ENCODE measurements around the gene RNASEH2B.

Gene RNASEH2B

GRCh38 chr13:50993371-50993770 lies 83.8 kb downstream of the RNASEH2B start:
- no peak overlapping the region for H3K4me3 ChIP-seq (ENCODE audit: low read depth, low read length)
- DNase-seq (ENCODE audit: low read depth), result no peak
- TF ChIP-seq CTCF (IDR thresholded peaks at IDR 0.05; ENCODE audit: insufficient read depth, low read depth, low read length, missing control alignments), result no peak

GRCh38 chr13:50993934-50994333 lies 84.3 kb downstream of the RNASEH2B start:
- no peak for DNase-seq (ENCODE audit: low read depth)
- no peak for TF ChIP-seq CTCF (IDR thresholded peaks at IDR 0.05; ENCODE audit: insufficient read depth, low read depth, low read length, missing control alignments)
- no peak overlapping the region for H3K4me3 ChIP-seq (ENCODE audit: low read depth, low read length)

- TF ChIP-seq CTCF (IDR thresholded peaks at IDR 0.05; ENCODE audit: insufficient read depth, low read depth, low read length, missing control alignments), result no peak
- H3K4me3 ChIP-seq (ENCODE audit: low read depth, low read length), result no peak overlapping the region
- no peak for DNase-seq (ENCODE audit: low read depth)
These were observed 85.1 kb downstream of the RNASEH2B start for GRCh38 chr13:50994651-50995050.

- H3K4me3 ChIP-seq (ENCODE audit: low read depth, low read length), result no peak overlapping the region
- no peak for TF ChIP-seq CTCF (IDR thresholded peaks at IDR 0.05; ENCODE audit: insufficient read depth, low read depth, low read length, missing control alignments)
- DNase-seq (ENCODE audit: low read depth), result no peak
These were observed 86.3 kb downstream of the RNASEH2B start for GRCh38 chr13:50995854-50996253.

GRCh38 chr13:50998326-50998725 lies 88.7 kb downstream of the RNASEH2B start:
- TF ChIP-seq CTCF (IDR thresholded peaks at IDR 0.05; ENCODE audit: insufficient read depth, low read depth, low read length, missing control alignments), result no peak
- DNase-seq (ENCODE audit: low read depth), result no peak
- no peak overlapping the region for H3K4me3 ChIP-seq (ENCODE audit: low read depth, low read length)

- H3K4me3 ChIP-seq (ENCODE audit: low read depth, low read length), result no peak overlapping the region
- DNase-seq (ENCODE audit: low read depth), result no peak
- TF ChIP-seq CTCF (IDR thresholded peaks at IDR 0.05; ENCODE audit: insufficient read depth, low read depth, low read length, missing control alignments), result no peak
These were observed 90.0 kb downstream of the RNASEH2B start for GRCh38 chr13:50999641-51000040.

- no peak for DNase-seq (ENCODE audit: low read depth)
- H3K4me3 ChIP-seq (ENCODE audit: low read depth, low read length), result no peak overlapping the region
- TF ChIP-seq CTCF (IDR thresholded peaks at IDR 0.05; ENCODE audit: insufficient read depth, low read depth, low read length, missing control alignments), result no peak
These were observed 90.5 kb downstream of the RNASEH2B start for GRCh38 chr13:51000061-51000460.

Measured in GM12865 (cell line).